OCI-LY7 (cell line): ENCODE results near the gene HRH2.
"Not testable (repeated sequence)": the region's sequence is repeated elsewhere in the genome, so short reads cannot be mapped to it uniquely, and the experiment has no call there.

Experiments
- CTCF ChIP-seq: fragments of 200-600 bp; sonication (generic); conservative IDR thresholded peaks from 2 replicates; pipeline ENCODE4 v1.5.1; 2014; ENCODE audit warnings: mild to moderate bottlenecking, antibody characterized with exemption, low read length, moderate library complexity, mixed read lengths
- EZH2phosphoT487 ChIP-seq: fragments of 200-600 bp; sonication (generic); IDR thresholded peaks from 2 replicates; pipeline ENCODE4 v1.6.1; 2018; ENCODE audit warnings: low read depth, borderline replicate concordance, mild to moderate bottlenecking, mixed run types, antibody characterized with exemption, low read length, moderate library complexity, mixed read lengths

- not testable (repeated sequence) for TF ChIP-seq CTCF, EZH2phosphoT487
These were observed 61.2 kb downstream of the HRH2 start for GRCh38 chr5:175719109-175719432.
